Mesendoderm (in vitro differentiated cells): Measurements from ENCODE around the gene CEACAM5.

Experiments
- DNase-seq: peaks from one replicate; pipeline ENCODE4 v3.0.0; 2013
- H2AK5ac ChIP-seq: 2 replicates; pipeline ENCODE4 v1.6.1; 2013; ENCODE audit warnings: low read length, inconsistent platforms
- H2BK120ac ChIP-seq: 2 replicates; pipeline ENCODE4 v1.6.1; 2013; ENCODE audit warnings: low read depth, mild to moderate bottlenecking, low read length, moderate library complexity, mixed read lengths
- H2BK15ac ChIP-seq: replicated peaks from 2 replicates; pipeline ENCODE4 v1.6.1; 2013; ENCODE audit warnings: low read depth, mild to moderate bottlenecking, moderate library complexity
- H2BK5ac ChIP-seq: 2 replicates; pipeline ENCODE4 v1.6.1; 2013; ENCODE audit warnings: low read length, inconsistent platforms
- H3K18ac ChIP-seq: 2 replicates; pipeline ENCODE4 v1.6.1; 2013; ENCODE audit warnings: mild to moderate bottlenecking, low read length, mixed read lengths
- H3K23ac ChIP-seq: one replicate; pipeline ENCODE4 v1.6.1; 2013; ENCODE audit warnings: low read length
- H3K27ac ChIP-seq: 2 replicates; pipeline ENCODE4 v1.5.1; 2013; ENCODE audit warnings: low read depth, mild to moderate bottlenecking, inconsistent platforms, low read length, moderate library complexity
- H3K27me3 ChIP-seq: 2 replicates; pipeline ENCODE4 v1.6.1; 2013; ENCODE audit warnings: low read length, control low read depth, mild to moderate bottlenecking, inconsistent platforms; ENCODE audit not compliant: insufficient read depth, poor library complexity
- H3K36me3 ChIP-seq: 2 replicates; pipeline ENCODE4 v1.6.1; 2013; ENCODE audit warnings: low read length, inconsistent platforms; ENCODE audit not compliant: control insufficient read depth, insufficient read depth
- H3K4ac ChIP-seq: one replicate; pipeline ENCODE4 v1.6.1; 2013; ENCODE audit warnings: low read depth, mild to moderate bottlenecking, low read length, moderate library complexity
- H3K4me1 ChIP-seq: 2 replicates; pipeline ENCODE4 v1.6.1; 2013; ENCODE audit warnings: low read depth, low read length, inconsistent platforms; ENCODE audit not compliant: control insufficient read depth
- H3K4me2 ChIP-seq: 2 replicates; pipeline ENCODE4 v1.6.1; 2013; ENCODE audit warnings: low read length
- H3K4me3 ChIP-seq: 2 replicates; pipeline ENCODE4 v1.5.1; 2013; ENCODE audit warnings: mild to moderate bottlenecking, low read length
- H3K56ac ChIP-seq: one replicate; pipeline ENCODE4 v1.6.1; 2013; ENCODE audit warnings: low read length
- H3K79me1 ChIP-seq: 2 replicates; pipeline ENCODE4 v1.6.1; 2013; ENCODE audit warnings: low read length, inconsistent platforms
- H3K79me2 ChIP-seq: 2 replicates; pipeline ENCODE4 v1.6.1; 2013; ENCODE audit warnings: mild to moderate bottlenecking, low read length; ENCODE audit not compliant: control insufficient read depth, insufficient read depth
- H3K9ac ChIP-seq: 2 replicates; pipeline ENCODE4 v1.6.1; 2013; ENCODE audit warnings: low read length, inconsistent platforms
- H4K5ac ChIP-seq: one replicate; pipeline ENCODE4 v1.6.1; 2013; ENCODE audit warnings: low read length
- H4K8ac ChIP-seq: one replicate; pipeline ENCODE4 v1.6.1; 2013; ENCODE audit warnings: low read depth, mild to moderate bottlenecking, control low read depth, low read length, moderate library complexity
- WGBS: extraction: QIAGEN DNeasy Blood & Tissue Kit; methylation state at CpG from one replicate; pipeline ENCODE4 v1.1.7; 2013; ENCODE audit warnings: low lambda C conversion rate, missing lambda C conversion rate; ENCODE audit not compliant: insufficient coverage; ENCODE audit errors: extremely low coverage; 5-methylcytosine and 5-hydroxymethylcytosine counted together

CEACAM5 gene

GRCh38 chr19:41714598-41714997 lies 6.2 kb downstream of the CEACAM5 start:
- Histone ChIP-seq H3K4me2 (no peak overlapping the region), H3K23ac (no peak overlapping the region), H3K4me3 (no peak overlapping the region), H3K4me1 (no peaks in the 10 kb centered on the region), H2BK15ac (no peak overlapping the region), H3K9ac (no peak overlapping the region), H2AK5ac (no peak overlapping the region), H3K56ac (no peak overlapping the region), H3K79me1 (no peaks in the 10 kb centered on the region), H4K5ac (no peak overlapping the region), H4K8ac (no peak overlapping the region), H3K18ac (no peak overlapping the region), H3K27me3 (no peaks in the 10 kb centered on the region), H3K4ac (no peak overlapping the region), H2BK5ac (no peak overlapping the region), H3K79me2 (no peaks in the 10 kb centered on the region), H3K27ac (no peak overlapping the region), H2BK120ac (no peak overlapping the region), H3K36me3 (no peaks in the 10 kb centered on the region)
- no peak for DNase-seq
- WGBS = no CpG with 5 or more reads among the region's 5 CpGs

GRCh38 chr19:41718761-41719160 lies 10.3 kb downstream of the CEACAM5 start:
- H3K36me3 ChIP-seq = no peaks in the 10 kb centered on the region
- H3K79me1 ChIP-seq = no peaks in the 10 kb centered on the region
- no peaks in the 10 kb centered on the region for H3K4me1 ChIP-seq
- no peak overlapping the region for H3K18ac ChIP-seq
- no peaks in the 10 kb centered on the region for H3K27me3 ChIP-seq
- H3K9ac ChIP-seq = no peak overlapping the region
- no peak overlapping the region for H2AK5ac ChIP-seq
- H4K8ac ChIP-seq = no peak overlapping the region
- H3K4me3 ChIP-seq = no peak overlapping the region
- H2BK120ac ChIP-seq = no peak overlapping the region
- H3K23ac ChIP-seq = no peak overlapping the region
- H4K5ac ChIP-seq = no peak overlapping the region
- no peak overlapping the region for H3K27ac ChIP-seq
- no peak overlapping the region for H3K4ac ChIP-seq
- no peaks in the 10 kb centered on the region for H3K79me2 ChIP-seq
- H3K56ac ChIP-seq = no peak overlapping the region
- H3K4me2 ChIP-seq = no peak overlapping the region
- no peak for DNase-seq
- H2BK15ac ChIP-seq = no peak overlapping the region
- no CpG with 5 or more reads among the region's 6 CpGs for WGBS
- no peak overlapping the region for H2BK5ac ChIP-seq

GRCh38 chr19:41720103-41720502 lies 11.7 kb downstream of the CEACAM5 start:
- Histone ChIP-seq H3K4me1 (no peaks in the 10 kb centered on the region), H3K18ac (no peak overlapping the region)

GRCh38 chr19:41726493-41726892 lies 18.1 kb downstream of the CEACAM5 start:
- Histone ChIP-seq H3K4me2 (no peak overlapping the region), H2BK15ac (no peak overlapping the region), H3K79me2 (no peaks in the 10 kb centered on the region), H2BK5ac (no peak overlapping the region), H3K4me1 (no peaks in the 10 kb centered on the region), H4K5ac (no peak overlapping the region), H3K27ac (no peak overlapping the region), H2AK5ac (no peak overlapping the region), H3K79me1 (no peaks in the 10 kb centered on the region), H4K8ac (no peak overlapping the region), H3K27me3 (no peaks in the 10 kb centered on the region), H2BK120ac (no peak overlapping the region), H3K18ac (no peak overlapping the region), H3K4me3 (no peak overlapping the region), H3K36me3 (no peaks in the 10 kb centered on the region), H3K56ac (no peak overlapping the region), H3K9ac (no peak overlapping the region), H3K4ac (no peak overlapping the region), H3K23ac (no peak overlapping the region)
- WGBS = no CpG with 5 or more reads among the region's 5 CpGs
- no peak for DNase-seq

More at GRCh38 chr19:41720103-41720502, 11.7 kb downstream of the CEACAM5 start:
- Histone ChIP-seq H2BK120ac (no peak overlapping the region), H3K79me1 (no peaks in the 10 kb centered on the region), H3K23ac (no peak overlapping the region), H3K4me3 (no peak overlapping the region), H4K5ac (no peak overlapping the region), H2BK15ac (no peak overlapping the region), H3K36me3 (no peaks in the 10 kb centered on the region), H3K4ac (no peak overlapping the region), H2BK5ac (no peak overlapping the region), H3K27me3 (no peaks in the 10 kb centered on the region), H2AK5ac (no peak overlapping the region), H3K4me2 (no peak overlapping the region), H3K56ac (no peak overlapping the region), H3K79me2 (no peaks in the 10 kb centered on the region), H4K8ac (no peak overlapping the region), H3K9ac (no peak overlapping the region), H3K27ac (no peak overlapping the region)
- WGBS = no CpG with 5 or more reads among the region's 3 CpGs
- no peak for DNase-seq

GRCh38 chr19:41734156-41734555 lies 25.7 kb downstream of the CEACAM5 start:
- H3K18ac ChIP-seq = no peak overlapping the region
- no CpG with 5 or more reads among the region's 4 CpGs for WGBS

GRCh38 chr19:41734585-41734984 lies 26.2 kb downstream of the CEACAM5 start:
- H4K5ac ChIP-seq = no peak overlapping the region
- WGBS = no CpG with 5 or more reads among the region's 3 CpGs
- no peak overlapping the region for H3K27ac ChIP-seq
- no peak for DNase-seq
- H3K27me3 ChIP-seq = no peaks in the 10 kb centered on the region
- no peak overlapping the region for H3K18ac ChIP-seq
- no peak overlapping the region for H2BK120ac ChIP-seq
- H3K36me3 ChIP-seq = no peaks in the 10 kb centered on the region
- H3K23ac ChIP-seq = no peak overlapping the region
- no peaks in the 10 kb centered on the region for H3K4me1 ChIP-seq
- H2BK15ac ChIP-seq = no peak overlapping the region
- H3K79me1 ChIP-seq = no peaks in the 10 kb centered on the region
- no peak overlapping the region for H2BK5ac ChIP-seq
- no peak overlapping the region for H4K8ac ChIP-seq
- H3K4me2 ChIP-seq = no peak overlapping the region
- H3K56ac ChIP-seq = no peak overlapping the region
- no peaks in the 10 kb centered on the region for H3K79me2 ChIP-seq
- no peak overlapping the region for H3K4me3 ChIP-seq
- no peak overlapping the region for H3K4ac ChIP-seq
- H3K9ac ChIP-seq = no peak overlapping the region
- H2AK5ac ChIP-seq = no peak overlapping the region

More at GRCh38 chr19:41734156-41734555, 25.7 kb downstream of the CEACAM5 start:
- Histone ChIP-seq H3K27ac (no peak overlapping the region), H3K36me3 (no peaks in the 10 kb centered on the region), H3K4me3 (no peak overlapping the region), H3K23ac (no peak overlapping the region), H4K5ac (no peak overlapping the region), H2AK5ac (no peak overlapping the region), H3K56ac (no peak overlapping the region), H3K4ac (no peak overlapping the region), H3K4me1 (no peaks in the 10 kb centered on the region), H3K79me1 (no peaks in the 10 kb centered on the region), H4K8ac (no peak overlapping the region), H2BK120ac (no peak overlapping the region), H3K27me3 (no peaks in the 10 kb centered on the region), H2BK15ac (no peak overlapping the region), H2BK5ac (no peak overlapping the region), H3K9ac (no peak overlapping the region), H3K79me2 (no peaks in the 10 kb centered on the region), H3K4me2 (no peak overlapping the region)
- no peak for DNase-seq
